ENCODE results near the gene UGT8. TPM values are rescaled to one million over a fixed set of nuclear protein-coding genes. Genes with fewer than 3 reads are reported as not detected.

The UGT8 gene
- total and polyA plus RNA-seq, 7 donors, result under 0.01 to 13.6 (median 1.5) TPM; not detected in 1

GRCh38 chr4:114691865-114692264 lies 93.3 kb downstream of the UGT8 start:
- no peak for DNase-seq
- H3K4me1 ChIP-seq, result no peaks in the 10 kb centered on the region
- no peak overlapping the region for H3K27ac ChIP-seq
- H3K27me3 ChIP-seq, result no peaks in the 10 kb centered on the region
- no peaks in the 10 kb centered on the region for H3K36me3 ChIP-seq
- TF ChIP-seq EP300 (IDR thresholded peaks at IDR 0.05), result no peak
- no peak for TF ChIP-seq CTCF (IDR thresholded peaks at IDR 0.05)
- no peak for TF ChIP-seq POLR2AphosphoS5 (IDR thresholded peaks at IDR 0.05)
- no peak for TF ChIP-seq POLR2A (IDR thresholded peaks at IDR 0.05)
- intact Hi-C loops (cut with DNase I), result loop anchor here (10.0 kb wide), 1 partner anchor 307 kb away; no protein-coding TSS in a partner anchor
- 84 to 87% methylated on average over 1 of the region's 1 CpG for WGBS, 2 donors
- H3K4me3 ChIP-seq, result no peak overlapping the region
- no peaks in the 10 kb centered on the region for H3K9me3 ChIP-seq

GRCh38 chr4:114692958-114693357 lies 94.4 kb downstream of the UGT8 start:
- no peaks in the 10 kb centered on the region for H3K4me1 ChIP-seq
- no peaks in the 10 kb centered on the region for H3K27me3 ChIP-seq
- no peak for DNase-seq
- intact Hi-C loops (cut with DNase I), result loop anchor here (10.0 kb wide), 1 partner anchor 308 kb away; no protein-coding TSS in a partner anchor
- no peaks in the 10 kb centered on the region for H3K36me3 ChIP-seq
- WGBS, 2 donors, result 44 to 75% methylated on average over 3 of the region's 3 CpGs
- TF ChIP-seq CTCF (IDR thresholded peaks at IDR 0.05), result no peak
- no peak for TF ChIP-seq EP300 (IDR thresholded peaks at IDR 0.05)
- TF ChIP-seq POLR2A (IDR thresholded peaks at IDR 0.05), result no peak
- no peak for TF ChIP-seq POLR2AphosphoS5 (IDR thresholded peaks at IDR 0.05)
- no peak overlapping the region for H3K27ac ChIP-seq
- H3K4me3 ChIP-seq, result no peak overlapping the region
- H3K9me3 ChIP-seq, result no peaks in the 10 kb centered on the region

- intact Hi-C loops (cut with DNase I), result loop anchor here (10.0 kb wide), 1 partner anchor 310 kb away; no protein-coding TSS in a partner anchor
- no peak for DNase-seq
- H3K4me3 ChIP-seq, result no peak overlapping the region
- no peaks in the 10 kb centered on the region for H3K4me1 ChIP-seq
- H3K27me3 ChIP-seq, result no peaks in the 10 kb centered on the region
- H3K36me3 ChIP-seq, result no peaks in the 10 kb centered on the region
- no peak overlapping the region for H3K27ac ChIP-seq
- WGBS, 2 donors, result 6 to 8% methylated on average over 1 of the region's 1 CpG
- H3K9me3 ChIP-seq, result no peaks in the 10 kb centered on the region
- TF ChIP-seq EP300 (IDR thresholded peaks at IDR 0.05), result no peak
- peak in 3 of 4 experiments; percentile 15 to 44 (median 38) for TF ChIP-seq CTCF (IDR thresholded peaks at IDR 0.05)
Observed at GRCh38 chr4:114694770-114695169, 96.2 kb downstream of the UGT8 start.

GRCh38 chr4:114698231-114698630 lies 99.6 kb downstream of the UGT8 start:
- no peak overlapping the region for H3K27ac ChIP-seq
- H3K4me3 ChIP-seq, result no peak overlapping the region
- 50 to 60% methylated on average over 4 of the region's 4 CpGs for WGBS, 2 donors
- H3K4me1 ChIP-seq, result no peaks in the 10 kb centered on the region
- H3K36me3 ChIP-seq, result no peaks in the 10 kb centered on the region
- intact Hi-C loops (cut with DNase I), result loop anchor here (10.0 kb wide), 1 partner anchor 313 kb away; no protein-coding TSS in a partner anchor
- no peak for DNase-seq
- TF ChIP-seq EP300 (IDR thresholded peaks at IDR 0.05) (no peak), CTCF (IDR thresholded peaks at IDR 0.05) (no peak), POLR2AphosphoS5 (IDR thresholded peaks at IDR 0.05) (no peak), POLR2A (IDR thresholded peaks at IDR 0.05) (no peak)
- H3K9me3 ChIP-seq, result no peaks in the 10 kb centered on the region
- H3K27me3 ChIP-seq, result no peaks in the 10 kb centered on the region

GRCh38 chr4:114701491-114701890 lies 102.9 kb downstream of the UGT8 start:
- TF ChIP-seq CTCF (IDR thresholded peaks at IDR 0.05) (no peak), POLR2AphosphoS5 (IDR thresholded peaks at IDR 0.05) (no peak), EP300 (IDR thresholded peaks at IDR 0.05) (no peak), POLR2A (IDR thresholded peaks at IDR 0.05) (no peak)
- intact Hi-C loops (cut with DNase I), result no loop called here
- WGBS, 2 donors, result 85 to 90% methylated on average over 5 of the region's 5 CpGs

More at GRCh38 chr4:114701491-114701890, 102.9 kb downstream of the UGT8 start:
- Histone ChIP-seq H3K36me3 (no peaks in the 10 kb centered on the region), H3K27ac (no peak overlapping the region), H3K4me1 (no peaks in the 10 kb centered on the region), H3K9me3 (no peaks in the 10 kb centered on the region), H3K4me3 (no peak overlapping the region), H3K27me3 (no peaks in the 10 kb centered on the region)
- no peak for DNase-seq
